ENCODE results near the gene UBA52. TPM values are rescaled to one million over a fixed set of nuclear protein-coding genes. Genes with fewer than 3 reads are reported as not detected.

The UBA52 gene
- total RNA-seq, 1 donor from 2014 or later = 1,081 TPM

DNA sequence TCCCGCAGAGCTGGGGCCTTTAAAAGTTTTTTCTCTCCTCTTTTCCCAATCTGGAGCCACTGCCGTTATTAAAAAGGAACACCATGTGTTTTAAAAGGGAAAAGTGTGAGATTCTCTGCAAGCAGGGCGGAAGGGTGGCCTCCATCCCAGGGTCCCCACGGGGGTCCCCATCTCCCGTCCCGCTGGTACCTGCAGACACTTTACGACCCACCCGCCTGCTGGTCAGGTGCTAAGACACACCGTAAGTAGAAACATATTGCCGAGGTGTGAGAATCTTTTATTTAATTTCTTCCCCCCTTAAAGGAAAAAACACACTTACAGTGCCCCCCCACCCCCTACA lies 33.1 kb downstream of the UBA52 start:
- Mint-ChIP-seq H3K27ac (ENCODE audit: unreplicated experiment) (no peak overlapping the region), H3K4me3 (no peak overlapping the region), H3K27me3 (ENCODE audit: low read depth) (peaks cover 84% of the 10 kb centered on the region), H3K36me3 (ENCODE audit: low read depth) (no peaks in the 10 kb centered on the region), H3K4me1 (peaks cover 22% of the 10 kb centered on the region), H3K9me3 (no peaks in the 10 kb centered on the region)
- TF ChIP-seq, protein P1, sequence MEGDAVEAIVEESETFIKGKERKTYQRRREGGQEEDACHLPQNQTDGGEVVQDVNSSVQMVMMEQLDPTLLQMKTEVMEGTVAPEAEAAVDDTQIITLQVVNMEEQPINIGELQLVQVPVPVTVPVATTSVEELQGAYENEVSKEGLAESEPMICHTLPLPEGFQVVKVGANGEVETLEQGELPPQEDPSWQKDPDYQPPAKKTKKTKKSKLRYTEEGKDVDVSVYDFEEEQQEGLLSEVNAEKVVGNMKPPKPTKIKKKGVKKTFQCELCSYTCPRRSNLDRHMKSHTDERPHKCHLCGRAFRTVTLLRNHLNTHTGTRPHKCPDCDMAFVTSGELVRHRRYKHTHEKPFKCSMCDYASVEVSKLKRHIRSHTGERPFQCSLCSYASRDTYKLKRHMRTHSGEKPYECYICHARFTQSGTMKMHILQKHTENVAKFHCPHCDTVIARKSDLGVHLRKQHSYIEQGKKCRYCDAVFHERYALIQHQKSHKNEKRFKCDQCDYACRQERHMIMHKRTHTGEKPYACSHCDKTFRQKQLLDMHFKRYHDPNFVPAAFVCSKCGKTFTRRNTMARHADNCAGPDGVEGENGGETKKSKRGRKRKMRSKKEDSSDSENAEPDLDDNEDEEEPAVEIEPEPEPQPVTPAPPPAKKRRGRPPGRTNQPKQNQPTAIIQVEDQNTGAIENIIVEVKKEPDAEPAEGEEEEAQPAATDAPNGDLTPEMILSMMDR (conservative IDR thresholded peaks at IDR 0.05) = no peak
- DNase-seq (ENCODE audit: low read depth, low spot score) = no peak

- Mint-ChIP-seq H3K9me3 (no peaks in the 10 kb centered on the region), H3K4me3 (peak overlapping the region; percentile 54), H3K4me1 (peaks cover 22% of the 10 kb centered on the region), H3K27ac (ENCODE audit: unreplicated experiment) (no peak overlapping the region), H3K27me3 (ENCODE audit: low read depth) (peaks cover 84% of the 10 kb centered on the region), H3K36me3 (ENCODE audit: low read depth) (no peaks in the 10 kb centered on the region)
- TF ChIP-seq, protein P1 (conservative IDR thresholded peaks at IDR 0.05) = no peak
- no peak for DNase-seq (ENCODE audit: low read depth, low spot score)
Measured at GRCh38 chr19:18605196-18605545, 33.5 kb downstream of the UBA52 start.

DNA sequence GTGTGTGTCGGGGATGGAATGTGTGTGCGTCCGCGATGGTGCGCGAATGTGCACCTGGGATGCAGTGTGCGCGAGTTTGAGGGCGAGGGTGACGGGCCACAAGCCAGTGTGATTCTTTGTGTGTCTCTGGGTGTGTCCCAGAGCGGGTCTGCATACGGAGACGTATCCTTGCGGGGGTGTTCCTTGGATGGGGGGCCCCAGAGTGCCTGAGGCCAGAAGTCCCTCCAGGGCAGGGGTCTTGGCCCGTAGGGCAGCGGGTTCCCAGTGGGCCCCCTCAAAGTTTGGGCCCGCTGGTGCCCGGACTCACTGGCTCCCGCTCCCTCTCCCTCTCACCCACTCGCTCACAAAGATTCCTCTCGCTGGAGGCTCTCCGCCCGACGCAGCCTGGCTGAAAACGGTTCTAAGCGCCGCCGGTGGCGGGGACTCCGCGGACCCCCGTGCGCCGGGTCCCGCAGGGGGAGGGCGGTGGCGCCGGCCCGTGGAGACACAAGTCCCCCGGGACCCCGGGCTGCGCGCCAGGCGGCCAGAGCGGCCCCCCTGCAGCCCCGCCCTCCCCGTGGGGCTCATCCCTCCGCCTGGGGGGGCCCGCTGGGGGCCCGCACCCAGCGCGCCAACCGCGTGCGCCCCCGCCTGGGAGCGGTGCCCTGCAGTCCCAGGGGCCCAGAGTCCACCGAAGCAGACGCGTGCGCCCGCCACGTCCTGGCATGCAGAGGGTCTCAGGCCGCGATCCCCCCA lies 34.1 kb downstream of the UBA52 start:
- Mint-ChIP-seq H3K4me3 (peak overlapping the region; percentile 54), H3K27me3 (ENCODE audit: low read depth) (peaks cover 83% of the 10 kb centered on the region), H3K9me3 (no peaks in the 10 kb centered on the region), H3K27ac (ENCODE audit: unreplicated experiment) (no peak overlapping the region), H3K36me3 (ENCODE audit: low read depth) (no peaks in the 10 kb centered on the region), H3K4me1 (peaks cover 22% of the 10 kb centered on the region)
- TF ChIP-seq, protein P1 (conservative IDR thresholded peaks at IDR 0.05) = no peak
- no peak for DNase-seq (ENCODE audit: low read depth, low spot score)

GRCh38 chr19:18606281-18607225 lies 34.9 kb downstream of the UBA52 start, which contains the start of gene CRLF1:
Gene CRLF1 (minus strand): TSS chr19:18606799. CDS start chr19:18606656, 143 bp downstream.
- Mint-ChIP-seq H3K4me3 (no peak within 1 kb of the TSS), H3K4me1 (peaks cover 27% of the 10 kb centered on the region), H3K27ac (ENCODE audit: unreplicated experiment) (no peak within 1 kb of the TSS), H3K27me3 (ENCODE audit: low read depth) (peaks cover 82% of the 10 kb centered on the region), H3K9me3 (no peaks in the 10 kb centered on the region), H3K36me3 (ENCODE audit: low read depth) (no peaks in the 10 kb centered on the region)
- TF ChIP-seq, protein P1 (conservative IDR thresholded peaks at IDR 0.05) = no peak
- DNase-seq (ENCODE audit: low read depth, low spot score) = no peak

- H3K4me3 Mint-ChIP-seq = no peak overlapping the region
- no peaks in the 10 kb centered on the region for H3K9me3 Mint-ChIP-seq
- TF ChIP-seq, protein P1 (conservative IDR thresholded peaks at IDR 0.05) = no peak
- no peak overlapping the region for H3K27ac Mint-ChIP-seq (ENCODE audit: unreplicated experiment)
- DNase-seq (ENCODE audit: low read depth, low spot score) = no peak
- no peaks in the 10 kb centered on the region for H3K36me3 Mint-ChIP-seq (ENCODE audit: low read depth)
- peaks cover 82% of the 10 kb centered on the region for H3K27me3 Mint-ChIP-seq (ENCODE audit: low read depth)
- H3K4me1 Mint-ChIP-seq = peaks cover 32% of the 10 kb centered on the region
Measured at GRCh38 chr19:18607226-18608101, 35.8 kb downstream of the UBA52 start.
